GM12892 (cell line): ENCODE results near the gene CFDP1.

ENCODE experiments used
- POLR2A ChIP-seq: IDR thresholded peaks from 2 replicates; pipeline ENCODE4 v1.6.1; 2011; ENCODE audit warnings: low read depth, low read length, control low read depth
- TAF1 ChIP-seq: IDR thresholded peaks from 2 replicates; pipeline ENCODE4 v1.6.1; 2011; ENCODE audit warnings: low read depth, mild to moderate bottlenecking, control low read depth, low read length, borderline replicate concordance

DNA sequence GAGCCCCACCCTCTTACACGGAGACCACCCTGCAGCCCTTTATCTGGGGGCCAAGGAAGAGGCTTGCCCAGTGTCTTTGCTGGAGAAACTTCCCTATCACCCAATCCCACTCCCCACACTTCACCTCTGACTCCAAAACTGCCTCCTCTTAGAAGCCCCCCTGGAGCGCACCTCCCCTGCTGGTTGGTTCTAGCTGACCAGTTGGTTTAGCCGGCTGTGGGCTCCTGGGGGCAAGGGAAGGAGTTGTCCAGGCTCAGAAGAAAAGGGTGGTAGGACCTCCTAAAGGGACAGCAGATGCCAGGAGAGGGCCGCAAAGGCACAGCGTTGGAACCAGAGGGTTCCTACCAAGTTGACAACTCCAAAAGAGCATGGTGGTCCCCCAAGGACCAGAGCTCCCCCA, 183.9 kb downstream of the CFDP1 start:
- no peak for TF ChIP-seq TAF1
- TF ChIP-seq POLR2A, result no peak
